HG03565 (cell line): ENCODE data around the gene NUP205.

Experiments
- ATAC-seq: cut with Tn5 transposase; IDR thresholded peaks from one replicate; pipeline ENCODE4 v1.9.1; 2021; ENCODE audit warnings: mild to moderate bottlenecking, moderate library complexity; ENCODE audit not compliant: unreplicated experiment

NUP205 gene

DNA sequence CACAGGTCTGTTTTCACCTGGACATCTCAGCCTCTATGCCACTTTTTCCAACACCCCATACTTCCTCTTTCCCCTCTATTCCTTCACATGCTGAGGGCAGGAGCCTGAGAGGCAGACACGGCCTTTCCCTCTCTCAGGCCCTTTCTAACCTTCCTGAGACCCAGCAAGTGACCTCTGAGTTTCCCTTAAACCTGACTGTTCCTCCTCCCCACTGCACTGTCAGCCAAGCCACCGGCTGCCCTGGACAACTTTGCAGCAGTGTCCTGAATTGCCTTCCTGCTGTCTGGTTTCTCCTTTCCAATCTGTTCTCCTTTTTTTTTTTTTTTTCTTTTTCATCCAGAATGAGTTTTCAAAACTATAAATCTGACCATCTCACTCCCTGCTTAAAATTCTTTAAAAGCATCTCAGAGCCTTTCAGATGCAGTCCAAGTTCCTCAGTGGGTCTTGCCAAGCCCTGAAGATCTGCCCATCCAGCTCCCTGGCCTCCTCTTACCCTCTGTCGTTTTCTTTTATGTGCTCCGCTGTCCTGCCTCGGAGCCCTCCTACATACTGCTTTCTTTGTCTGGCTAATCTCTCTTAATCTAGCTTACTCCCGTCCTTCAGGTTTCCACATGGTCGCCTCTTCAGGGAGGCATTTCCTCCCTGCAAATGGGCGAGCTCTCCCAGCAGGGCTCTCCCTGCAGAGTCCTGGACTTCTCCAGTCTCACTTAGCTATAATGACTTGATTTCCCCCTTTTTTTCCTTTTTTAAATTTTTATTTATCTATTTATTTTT lies 139.7 kb downstream of the NUP205 start:
- ATAC-seq, result no peak
